GM19351 (cell line): ENCODE data around the gene TBC1D22A.
A peak's percentile ranks its signal among the peaks of the same experiment; 100 is the strongest.

ENCODE experiments used
- ATAC-seq: cut with Tn5 transposase; IDR thresholded peaks from one replicate; pipeline ENCODE4 v1.9.1; 2021; ENCODE audit warnings: mild to moderate bottlenecking, moderate library complexity; ENCODE audit not compliant: unreplicated experiment

Gene TBC1D22A

DNA sequence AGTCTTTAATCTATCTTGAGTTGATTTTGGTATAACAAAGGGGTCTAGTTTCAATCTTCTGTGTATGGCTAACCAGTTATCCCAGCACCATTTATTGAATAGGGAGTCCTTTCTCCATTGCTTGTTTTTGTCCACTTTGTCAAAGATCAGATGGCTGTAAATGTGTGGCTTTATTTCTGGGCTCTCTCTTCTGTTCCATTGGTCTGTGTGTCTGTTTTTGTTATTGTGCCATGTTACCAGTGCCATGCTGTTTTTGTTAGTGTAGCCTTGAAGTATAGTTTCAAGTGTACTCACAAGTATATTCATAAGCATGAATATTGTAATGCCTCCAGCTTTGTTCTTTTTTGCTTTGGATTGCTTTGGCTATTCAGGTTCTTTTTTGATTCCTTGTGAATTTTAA is 159.6 kb downstream of the TBC1D22A start:
- no peak for ATAC-seq

DNA sequence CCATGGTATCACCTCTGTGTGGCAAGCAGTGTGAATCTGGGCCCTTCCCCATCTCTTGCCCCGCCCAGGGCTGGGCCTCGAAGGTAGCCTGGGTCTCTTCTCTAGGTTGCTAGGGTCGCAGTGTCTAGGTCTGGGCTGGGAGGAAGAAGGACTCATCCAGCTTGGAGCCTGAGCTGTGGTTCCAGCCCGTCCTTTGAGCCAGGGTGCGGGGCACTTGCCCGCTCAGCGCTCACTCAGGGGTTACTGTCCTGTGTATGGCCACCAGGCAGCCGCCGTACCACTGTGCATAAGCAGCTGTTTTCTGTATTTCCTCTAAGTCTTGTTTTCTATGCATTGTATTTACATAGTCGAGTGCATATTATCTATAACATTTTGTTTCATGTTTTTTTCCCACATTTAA is 160.9 kb downstream of the TBC1D22A start:
- ATAC-seq, result no peak

DNA sequence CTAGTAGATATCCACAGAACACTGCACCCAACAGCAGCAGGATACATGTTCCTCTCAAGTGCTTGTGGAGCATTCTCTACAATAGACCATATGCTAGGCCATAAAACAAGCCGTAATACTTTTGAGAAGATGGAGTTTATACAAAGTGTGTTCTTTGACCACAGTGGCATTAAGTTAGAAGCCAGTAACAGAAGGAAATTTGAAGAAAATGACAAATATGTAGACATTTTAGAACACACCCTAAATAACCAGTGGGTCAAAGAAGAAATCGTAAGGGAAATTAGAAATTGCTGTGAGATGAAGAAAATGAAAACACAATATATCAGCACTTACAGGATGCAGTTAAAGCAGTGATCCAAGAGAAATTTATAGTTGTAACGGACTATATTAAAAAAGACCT is 163.4 kb downstream of the TBC1D22A start:
- no peak for ATAC-seq

DNA sequence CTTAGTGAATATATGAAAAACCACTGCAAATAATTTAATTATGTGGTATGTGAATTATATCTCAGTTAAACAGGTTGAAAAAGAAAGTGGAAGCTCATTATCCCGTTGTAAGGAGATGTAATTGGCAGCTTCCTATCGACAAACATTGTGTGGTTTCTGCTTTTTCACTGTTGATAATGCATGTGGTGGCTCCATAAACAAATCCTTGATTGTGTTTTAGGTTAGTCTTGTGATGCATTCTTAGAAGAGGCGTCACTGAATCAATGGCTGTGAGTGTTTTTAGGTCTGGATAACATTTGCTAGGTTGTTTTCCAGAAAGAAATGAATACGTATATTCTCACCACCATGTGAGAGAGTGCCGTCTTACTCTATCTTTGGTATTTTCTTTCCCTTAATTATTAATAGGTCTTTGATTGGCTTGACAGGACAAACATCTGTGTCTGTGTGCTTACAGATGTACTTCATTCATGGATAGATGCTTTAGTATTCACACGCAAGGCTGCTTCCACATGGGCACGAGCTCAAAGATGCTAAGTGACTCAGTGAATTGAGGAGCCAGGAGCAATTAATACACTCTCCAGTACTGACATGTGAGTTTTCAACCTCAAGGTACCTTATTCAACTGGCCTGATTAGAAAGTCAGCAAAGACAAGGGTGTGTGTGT is 166.7 kb downstream of the TBC1D22A start:
- no peak for ATAC-seq

DNA sequence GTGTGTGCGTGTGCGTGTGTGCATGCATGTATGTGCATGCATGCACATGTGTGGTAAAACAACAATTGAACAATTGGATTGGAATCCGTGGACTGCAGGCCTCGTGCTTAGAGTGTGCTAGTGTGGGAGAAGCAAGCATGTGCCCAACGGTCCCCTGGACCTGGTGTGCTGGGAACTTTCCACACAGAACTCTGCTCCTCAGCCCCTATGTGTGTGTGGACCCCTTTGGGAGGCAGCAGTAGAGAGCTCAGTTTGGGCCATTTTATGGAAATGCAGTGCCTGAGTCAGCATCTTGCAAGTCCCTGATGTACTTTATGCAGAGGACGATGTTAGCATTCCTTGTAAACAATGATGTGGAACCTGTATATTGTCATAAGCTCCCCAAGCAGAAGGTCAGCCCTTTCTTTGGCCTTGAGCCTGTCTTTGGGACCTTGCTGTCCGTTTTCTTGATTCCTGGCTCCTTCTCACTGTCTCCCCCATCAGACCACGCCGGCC is 167.3 kb downstream of the TBC1D22A start:
- ATAC-seq, result no peak

DNA sequence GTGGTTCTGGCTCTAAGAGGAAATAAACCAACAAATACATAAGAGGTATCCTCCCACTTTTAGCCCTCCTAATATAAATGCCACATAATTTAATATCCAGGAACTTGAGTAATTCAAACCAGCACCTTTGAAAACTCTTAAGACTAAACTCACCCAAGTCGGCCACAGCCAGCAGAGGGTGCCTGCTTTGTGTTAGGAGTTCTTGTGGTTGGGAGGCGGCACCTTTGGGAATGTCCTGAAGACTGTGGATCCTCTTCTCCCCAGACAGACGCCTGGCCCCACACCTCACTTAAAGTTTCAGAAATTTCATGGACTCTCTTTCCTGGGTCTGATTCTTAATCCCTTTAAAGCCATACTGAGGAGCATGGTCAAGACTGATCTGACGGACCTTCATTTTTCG is 169.0 kb downstream of the TBC1D22A start:
- no peak for ATAC-seq

DNA sequence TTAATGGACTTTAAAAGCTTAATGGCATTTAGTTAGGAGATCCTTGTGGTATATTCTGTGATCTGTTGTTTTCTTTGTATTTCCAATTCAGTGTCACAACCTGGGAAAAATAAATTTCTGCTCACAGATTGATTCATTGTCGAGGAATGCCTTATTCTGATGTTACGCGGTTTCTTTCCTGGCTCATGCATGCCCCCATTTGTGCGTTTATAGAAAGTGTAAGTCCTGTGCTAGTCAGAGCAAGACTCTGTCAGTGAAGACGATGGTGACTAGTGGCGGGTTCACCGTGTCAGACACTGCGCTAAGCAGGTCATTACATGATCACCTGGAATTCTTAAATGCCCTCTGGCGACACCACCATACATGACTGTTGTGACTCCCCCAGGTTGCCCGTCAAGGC is 169.4 kb downstream of the TBC1D22A start:
- ATAC-seq, result no peak

DNA sequence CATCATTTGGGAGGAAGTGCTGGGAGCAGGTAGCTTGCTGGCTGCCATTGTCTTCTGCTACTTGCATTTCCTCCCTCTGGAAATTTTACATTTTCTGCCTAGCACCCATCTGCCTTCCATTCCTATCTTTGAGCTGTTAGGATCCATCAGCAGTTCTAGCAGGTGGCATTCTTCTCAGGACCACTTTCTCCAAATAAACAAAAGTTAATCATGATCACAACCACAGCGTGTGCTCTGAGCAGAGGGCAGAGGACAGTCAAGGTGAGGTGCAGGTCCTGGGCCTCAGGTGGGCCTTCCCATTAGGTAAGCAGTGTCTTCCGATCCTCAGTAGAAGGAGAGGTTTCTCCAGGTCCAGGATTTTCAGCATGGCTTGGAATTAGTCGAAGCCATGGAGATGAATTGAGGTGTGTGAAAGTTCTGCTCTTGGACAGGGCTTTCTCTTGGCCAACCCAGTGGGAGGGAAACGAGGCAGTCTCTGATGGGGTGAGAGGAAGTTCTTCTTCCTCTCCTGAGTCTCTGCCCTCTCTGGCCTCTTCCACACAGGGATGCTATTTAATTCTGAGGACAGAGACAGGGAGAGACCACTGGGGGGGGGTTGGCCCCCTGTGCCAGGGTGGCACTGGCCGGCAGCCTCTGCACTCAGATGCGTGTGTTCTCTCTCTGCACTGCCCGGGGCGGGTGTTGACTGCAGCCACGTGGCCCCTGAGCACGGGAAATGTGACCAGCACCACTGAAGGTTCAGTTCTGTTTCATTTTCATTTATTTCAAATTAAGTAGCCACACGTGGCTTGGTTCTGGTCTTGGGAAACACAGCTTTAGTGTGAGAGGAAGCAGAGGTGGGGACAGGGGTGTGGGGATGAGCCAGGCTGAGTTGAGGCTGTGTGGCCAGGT is 170.8 kb downstream of the TBC1D22A start:
- no peak for ATAC-seq

DNA sequence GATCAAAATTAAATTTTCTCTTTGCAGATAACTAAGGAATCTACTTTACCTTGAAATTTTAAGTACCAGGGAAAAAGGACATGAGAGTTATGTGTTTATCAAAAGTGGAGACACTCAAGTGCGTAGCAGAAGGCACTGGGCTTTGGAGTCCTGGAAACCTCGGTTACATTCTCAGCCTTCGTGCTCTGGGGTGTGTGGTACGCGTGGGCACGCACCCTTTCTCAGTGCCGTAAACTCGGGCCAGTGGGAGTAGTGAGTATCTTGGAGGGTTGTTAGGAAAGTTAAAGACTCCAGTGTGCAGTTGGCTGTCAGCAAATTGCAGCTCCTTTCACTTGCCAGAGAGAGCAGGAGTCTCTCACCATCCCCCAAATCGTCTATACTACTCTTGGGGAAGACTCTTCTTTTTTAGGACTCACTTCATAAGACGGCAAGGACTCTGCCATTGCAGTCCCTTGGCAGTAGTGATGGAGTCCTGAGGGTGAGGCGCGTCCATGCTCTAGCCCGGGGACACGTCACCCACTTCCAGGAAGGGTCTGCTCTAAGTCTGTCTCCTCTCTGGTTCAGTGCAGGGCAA is 171.8 kb downstream of the TBC1D22A start:
- no peak for ATAC-seq

DNA sequence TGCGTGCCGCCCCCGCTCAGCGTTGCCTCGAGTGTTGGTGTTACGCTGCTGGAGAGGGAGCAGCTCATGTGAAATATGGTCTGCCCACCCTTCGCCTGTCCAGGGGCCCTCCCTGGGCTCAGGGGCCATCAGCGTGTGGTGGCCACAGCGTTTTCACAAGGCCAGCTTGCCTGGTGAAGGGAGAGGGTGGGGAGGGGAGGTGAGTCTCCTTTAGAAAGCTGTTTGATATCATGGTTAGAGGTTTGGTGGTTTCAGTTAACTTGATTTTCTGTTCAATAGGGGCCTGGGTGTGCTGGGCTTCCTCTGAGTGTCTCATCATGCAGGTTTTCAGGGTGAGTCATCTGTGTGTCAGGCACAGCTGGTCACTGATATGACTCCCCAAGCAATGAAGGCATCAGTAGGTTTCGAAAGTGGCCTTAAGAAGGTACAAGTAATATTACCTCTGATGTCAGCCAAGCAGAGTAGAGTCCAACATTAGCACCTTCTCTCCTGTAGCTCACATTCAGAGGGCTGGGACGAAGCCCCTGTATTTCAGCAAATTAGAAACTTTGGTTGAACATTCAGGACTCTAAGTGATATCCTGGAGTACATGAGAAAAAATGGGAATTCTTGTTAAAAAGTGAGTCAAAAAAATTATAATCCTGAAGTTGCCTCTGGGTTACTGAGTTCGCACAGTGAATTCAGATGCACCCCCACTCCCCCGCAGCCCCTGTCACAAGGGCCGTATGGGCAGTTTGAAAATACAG is 172.5 kb downstream of the TBC1D22A start:
- ATAC-seq, result peak; percentile 65

DNA sequence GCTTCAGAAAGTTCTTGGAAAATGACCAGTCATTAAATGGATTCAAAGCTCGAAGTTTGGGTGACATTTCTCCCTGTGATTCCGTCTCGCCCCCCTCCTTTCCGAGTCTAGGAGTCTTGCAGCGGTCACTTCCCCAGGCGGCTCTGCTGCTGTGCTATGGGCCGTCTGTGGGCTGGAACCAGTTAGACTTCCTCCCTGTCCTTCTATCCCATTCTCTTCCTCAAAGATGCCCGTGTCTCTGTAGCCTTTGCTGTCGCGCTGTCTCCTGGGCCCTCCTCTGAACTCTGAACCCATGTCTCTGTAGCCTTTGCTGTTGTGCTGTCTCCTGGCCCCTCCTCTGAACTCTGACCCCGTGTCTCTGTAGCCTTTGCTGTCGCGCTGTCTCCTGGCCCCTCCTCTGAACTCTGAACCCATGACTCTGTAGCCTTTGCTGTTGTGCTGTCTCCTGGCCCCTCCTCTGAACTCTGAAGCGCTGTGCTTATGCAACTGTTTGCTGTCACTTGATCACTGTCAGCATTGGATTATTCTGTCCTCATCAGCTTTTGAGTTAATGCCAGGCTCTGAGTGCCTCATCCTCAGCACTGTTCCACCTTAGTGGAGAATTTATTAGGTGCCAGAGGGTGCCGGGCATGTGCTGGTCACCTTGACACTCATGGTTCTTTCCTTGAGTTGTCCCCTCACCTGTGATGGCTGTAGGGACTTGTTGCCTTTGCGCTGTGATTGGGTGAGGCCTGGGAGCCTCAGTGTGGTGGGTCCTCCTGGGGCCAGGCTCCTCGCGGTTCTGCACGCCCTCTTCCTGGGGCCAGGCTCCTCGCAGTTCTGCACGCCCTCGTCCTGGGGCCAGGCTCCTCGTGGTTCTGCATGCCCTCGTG is 173.3 kb downstream of the TBC1D22A start:
- ATAC-seq, result no peak

DNA sequence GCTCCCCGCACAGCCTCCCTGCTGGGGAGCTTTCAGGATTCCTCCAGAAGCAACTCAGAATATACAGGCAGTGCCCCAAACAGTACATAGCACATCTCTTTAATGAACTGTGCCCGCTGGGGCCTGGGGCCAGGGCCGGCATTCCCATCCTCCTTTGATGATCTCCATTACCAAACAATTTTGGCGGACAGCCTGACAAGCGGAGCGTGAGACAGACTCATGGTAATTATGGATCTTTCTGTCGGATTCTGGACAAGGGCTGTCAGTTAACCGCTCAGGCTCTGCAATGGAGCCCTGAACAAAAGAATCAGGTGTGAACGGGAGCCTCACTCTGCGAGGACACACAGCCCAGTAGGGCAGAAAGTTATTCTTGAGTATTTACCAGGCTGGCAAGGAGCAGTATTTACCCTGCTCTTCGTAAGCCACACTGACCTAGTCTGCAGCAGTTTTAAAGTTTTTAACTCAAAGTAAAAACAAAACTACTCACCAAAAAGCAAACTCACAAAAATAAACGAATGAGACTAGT is 174.0 kb downstream of the TBC1D22A start:
- ATAC-seq, result no peak

DNA sequence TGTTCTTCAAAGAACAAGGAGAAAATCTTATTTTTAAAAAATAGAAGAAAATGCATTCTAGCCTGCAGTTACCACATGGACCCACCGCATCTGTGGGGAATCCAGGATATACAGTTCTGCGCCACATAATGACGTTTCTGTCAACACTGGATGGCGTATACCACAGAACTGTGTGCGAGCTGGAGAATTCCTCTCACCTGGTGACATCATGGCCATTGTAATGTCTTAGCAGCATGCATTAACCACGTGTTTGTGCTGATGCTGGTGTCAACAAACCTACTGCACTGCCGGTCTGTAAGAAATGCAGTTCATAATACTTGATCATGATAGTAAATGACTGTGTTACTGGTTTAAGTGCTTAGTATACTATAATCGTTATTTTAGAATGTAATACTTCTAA is 174.7 kb downstream of the TBC1D22A start:
- no peak for ATAC-seq

DNA sequence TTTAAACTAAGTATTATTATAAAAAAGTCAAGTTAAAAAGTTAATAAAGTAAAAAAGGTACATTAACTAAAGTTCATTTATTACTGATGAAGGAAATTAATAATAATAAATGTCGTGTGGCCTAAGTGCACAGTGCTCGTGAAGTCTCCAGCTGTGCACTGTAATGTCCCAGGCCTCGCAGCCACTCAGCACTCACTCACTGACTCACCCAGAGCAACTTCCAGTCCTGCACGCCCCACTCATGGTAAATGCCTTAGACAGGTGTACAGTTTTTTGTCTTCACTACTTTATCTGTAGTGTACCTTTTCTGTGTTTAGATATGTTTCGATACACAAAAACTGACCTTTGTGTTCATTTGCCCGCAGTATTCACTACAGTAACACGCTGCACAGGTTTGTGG is 175.5 kb downstream of the TBC1D22A start:
- ATAC-seq, result no peak

DNA sequence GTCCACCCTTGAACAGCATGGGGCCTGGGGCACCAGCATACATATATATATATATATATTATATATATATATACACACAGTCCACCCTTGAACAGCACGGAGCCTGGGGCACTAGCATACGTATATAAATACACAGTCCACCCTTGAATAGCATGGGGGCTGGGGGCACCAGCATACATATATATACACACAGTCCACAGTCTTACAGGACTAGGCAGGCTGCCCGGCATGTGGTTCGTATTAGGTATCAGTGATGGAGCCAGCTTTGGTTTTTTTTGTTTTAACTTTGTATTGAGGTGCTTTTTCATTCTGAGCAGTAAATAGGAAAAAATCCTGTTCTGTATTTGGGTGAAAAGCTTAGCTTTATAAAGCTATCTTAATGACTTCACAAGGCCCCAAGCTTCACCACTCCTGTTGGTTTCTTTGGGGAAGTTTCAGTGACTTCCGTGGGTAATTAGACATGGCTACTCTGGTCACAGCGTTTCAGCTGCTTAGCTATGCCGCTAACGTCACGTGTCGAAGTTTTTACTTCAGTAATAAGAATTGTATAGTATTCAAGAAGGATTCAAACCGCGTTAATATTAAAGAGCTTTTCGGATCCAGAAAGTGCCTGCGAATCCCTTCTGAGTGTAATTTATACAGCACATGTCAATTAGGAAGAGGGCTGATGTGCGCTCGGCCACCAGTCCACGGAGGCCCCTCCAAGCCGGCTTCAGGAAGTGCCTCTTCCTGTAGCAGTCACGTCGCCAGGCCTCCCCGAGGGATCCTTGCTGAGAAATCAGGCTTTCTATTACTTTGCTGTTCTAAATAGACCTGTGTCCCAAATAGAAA is 179.7 kb downstream of the TBC1D22A start:
- no peak for ATAC-seq

DNA sequence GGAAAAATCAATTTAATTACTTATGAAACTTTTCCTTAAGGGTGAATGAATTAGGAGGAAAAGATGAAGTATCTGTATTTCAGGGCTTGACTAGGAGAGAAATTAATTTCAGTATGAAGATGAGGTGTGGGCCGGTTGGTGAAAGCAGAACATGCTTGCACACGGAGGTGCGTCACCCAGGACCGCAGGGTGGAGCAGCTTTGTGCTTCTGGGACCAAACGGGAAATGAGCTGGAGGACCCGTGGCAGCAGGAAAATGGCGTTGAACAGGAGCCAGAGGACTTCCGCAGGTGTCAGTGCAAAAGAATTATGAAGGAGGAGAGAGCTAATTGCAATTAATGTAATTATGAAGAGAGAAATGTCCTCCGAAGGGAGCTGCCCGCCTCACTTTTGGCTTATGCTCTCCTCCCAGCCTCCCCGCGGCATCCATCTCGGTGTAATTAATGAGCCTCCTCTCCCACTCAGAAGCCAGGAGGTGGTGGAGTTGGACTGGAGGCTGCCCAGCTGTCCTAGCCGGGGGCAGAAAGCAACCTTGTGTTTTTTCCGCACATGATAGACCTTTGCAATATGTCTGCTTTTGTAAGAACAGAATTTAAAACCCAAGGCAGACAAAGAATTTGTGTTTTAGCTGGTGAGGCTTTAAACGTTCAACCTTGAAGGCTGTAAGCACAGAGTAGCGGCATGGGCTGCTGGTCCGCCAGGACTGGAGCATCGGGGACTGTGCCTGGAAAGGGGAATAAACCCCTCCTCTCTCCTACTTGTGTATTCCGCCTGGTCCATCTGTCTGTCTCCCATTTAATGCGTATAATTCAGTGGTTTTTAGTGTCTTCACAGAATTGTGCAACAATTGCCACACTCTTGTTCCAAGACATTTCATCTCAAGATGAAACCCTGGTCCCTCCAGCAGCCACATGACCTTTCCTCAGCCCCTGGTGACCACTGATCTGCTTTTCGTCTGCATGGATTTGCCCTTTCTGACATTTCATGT is 180.6 kb downstream of the TBC1D22A start:
- no peak for ATAC-seq

DNA sequence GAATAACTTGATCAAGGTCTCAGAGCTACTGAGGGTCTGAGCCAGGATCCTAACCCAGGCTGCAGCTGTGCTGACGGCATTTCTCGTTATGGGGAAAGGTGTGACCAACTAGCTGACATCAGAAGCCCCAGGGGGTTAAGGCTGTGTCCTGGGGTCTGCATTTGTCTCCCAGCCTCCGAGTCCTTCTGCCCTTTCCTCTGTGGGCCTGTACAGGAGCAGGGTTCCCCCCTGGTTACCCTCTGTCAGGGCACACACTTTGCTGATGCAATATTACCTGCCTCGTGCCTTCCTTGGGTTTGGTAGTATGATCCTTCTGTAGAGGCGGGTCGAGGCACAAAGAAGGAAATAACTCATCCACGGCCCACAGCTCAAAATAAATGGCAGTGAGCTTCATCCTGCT is 183.0 kb downstream of the TBC1D22A start:
- ATAC-seq, result no peak

DNA sequence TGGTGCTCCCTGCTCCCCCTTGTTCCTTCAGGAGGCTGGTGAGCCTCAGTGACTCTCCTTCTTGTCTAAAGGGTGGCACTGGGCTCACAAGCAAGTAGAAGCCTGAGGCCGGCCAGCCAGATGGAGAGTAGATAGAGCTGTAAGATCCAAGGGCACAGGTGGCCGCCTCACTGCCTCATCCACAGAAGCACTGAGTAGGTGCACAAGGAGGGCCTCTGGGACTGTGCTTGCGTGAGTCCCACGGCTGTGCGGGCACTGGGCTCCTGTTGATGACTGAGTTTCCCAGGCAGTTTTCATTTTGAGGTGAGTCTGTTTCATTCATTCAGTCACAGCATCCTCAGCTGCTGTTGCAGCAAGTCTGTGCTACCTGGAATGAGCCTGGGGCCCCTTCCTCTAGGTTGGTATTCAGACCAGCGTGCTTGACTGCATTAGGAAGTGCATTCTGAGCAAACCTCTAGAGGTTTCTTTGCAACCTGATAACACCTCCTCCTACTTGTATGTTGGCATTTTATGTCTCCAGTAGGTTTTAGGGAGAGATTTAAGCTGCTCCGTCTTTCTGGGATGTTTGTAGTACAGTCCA is 184.0 kb downstream of the TBC1D22A start:
- no peak for ATAC-seq
